Purkinje cell (primary cell): ENCODE data around the gene SMAD3. TPM values are rescaled to one million over a fixed set of nuclear protein-coding genes. Genes with fewer than 3 reads are reported as not detected.

Experiments used
- polyA plus RNA-seq: library from polyadenylated mRNA; unstranded; fragments of >200 nt; fragmentation: Nextera tagmentation; gene quantifications from 2 replicates; pipeline ENCODE4 v1.2.1, GENCODE V29; 2014

SMAD3 gene
- 3.3 and 3.5 TPM in 2 replicates for polyA plus RNA-seq

GRCh38 chr15:67065531-67066005 lies at the start of gene SMAD3:
TSS of gene SMAD3 (plus strand) at chr15:67065602. CDS start at chr15:67066155, 553 bp downstream.

Other genes with a start within 250 kb of the SMAD3 start
- gene AAGAB, start 189.1 kb downstream of the SMAD3 start, polyA plus RNA-seq, result 32.9 and 35.9 TPM in 2 replicates
- gene IQCH, start 189.2 kb downstream of the SMAD3 start, polyA plus RNA-seq, result 1.8 and 5.2 TPM in 2 replicates